GM10248 (cell line): ENCODE data around the gene EXPH5.

Experiments used
- CTCF ChIA-PET: fragments of 300-600 bp; sonication (Branson Sonifier 250); formaldehyde crosslinking; extraction: SDS; loops from one replicate; lab custom pipeline; 2021; ENCODE audit warnings: antibody characterized with exemption; lab: Yijun Ruan, JAX
- POLR2A ChIA-PET: fragments of 350-650 bp; sonication (Branson Sonifier 250); formaldehyde crosslinking; extraction: SDS; loops from one replicate; lab custom pipeline; 2020; ENCODE audit warnings: antibody characterized with exemption; lab: Yijun Ruan, JAX
- DNase-seq: peaks from one replicate; pipeline ENCODE4 v3.0.0; 2012; ENCODE audit errors: extremely low spot score
- TF ChIP-seq, protein P1 (sequence below): IDR thresholded peaks from 2 replicates; pipeline ENCODE4 v1.5.1; 2012; ENCODE audit warnings: mild to moderate bottlenecking, low read depth; ENCODE audit errors: extremely low read depth, missing control alignments, control extremely low read depth

The EXPH5 gene

DNA sequence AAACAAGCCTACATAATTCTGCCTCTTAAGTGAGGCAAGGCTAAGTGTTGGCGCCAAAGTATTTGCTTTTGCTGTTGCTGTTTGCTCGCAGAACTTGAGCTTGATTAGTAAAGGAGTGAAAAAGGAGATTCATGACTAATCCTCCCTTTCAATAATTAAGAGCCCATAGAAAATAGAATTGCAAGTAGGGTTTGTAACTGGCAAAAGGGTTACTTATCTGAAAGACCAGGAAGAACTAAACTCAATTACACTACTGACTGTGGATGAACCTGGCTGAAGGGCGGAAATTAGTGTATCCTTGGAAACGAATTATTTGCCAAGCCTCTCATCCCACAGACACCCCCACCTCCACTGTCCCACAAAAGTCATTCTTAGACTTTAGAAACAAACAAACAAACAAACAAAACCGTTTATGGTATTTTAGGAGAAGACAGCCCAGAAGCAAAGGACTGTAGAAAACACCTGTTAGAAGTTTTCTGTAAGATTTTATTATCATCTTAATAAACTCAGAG lies 411 bp upstream of the EXPH5 start:
- TF ChIP-seq, protein P1, sequence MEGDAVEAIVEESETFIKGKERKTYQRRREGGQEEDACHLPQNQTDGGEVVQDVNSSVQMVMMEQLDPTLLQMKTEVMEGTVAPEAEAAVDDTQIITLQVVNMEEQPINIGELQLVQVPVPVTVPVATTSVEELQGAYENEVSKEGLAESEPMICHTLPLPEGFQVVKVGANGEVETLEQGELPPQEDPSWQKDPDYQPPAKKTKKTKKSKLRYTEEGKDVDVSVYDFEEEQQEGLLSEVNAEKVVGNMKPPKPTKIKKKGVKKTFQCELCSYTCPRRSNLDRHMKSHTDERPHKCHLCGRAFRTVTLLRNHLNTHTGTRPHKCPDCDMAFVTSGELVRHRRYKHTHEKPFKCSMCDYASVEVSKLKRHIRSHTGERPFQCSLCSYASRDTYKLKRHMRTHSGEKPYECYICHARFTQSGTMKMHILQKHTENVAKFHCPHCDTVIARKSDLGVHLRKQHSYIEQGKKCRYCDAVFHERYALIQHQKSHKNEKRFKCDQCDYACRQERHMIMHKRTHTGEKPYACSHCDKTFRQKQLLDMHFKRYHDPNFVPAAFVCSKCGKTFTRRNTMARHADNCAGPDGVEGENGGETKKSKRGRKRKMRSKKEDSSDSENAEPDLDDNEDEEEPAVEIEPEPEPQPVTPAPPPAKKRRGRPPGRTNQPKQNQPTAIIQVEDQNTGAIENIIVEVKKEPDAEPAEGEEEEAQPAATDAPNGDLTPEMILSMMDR = no peak
- ChIA-PET POLR2A (interaction anchor here (0.6 to 1.3 kb wide), 3 partner anchors 14 to 749 kb away, joined by 3 read pairs; no protein-coding TSS in a partner anchor), CTCF (interaction anchor here (0.7 to 2.6 kb wide), 4 partner anchors 8 to 58 kb away, joined by 3 to 12 read pairs (median 4); no protein-coding TSS in a partner anchor)
- no peak for DNase-seq

DNA sequence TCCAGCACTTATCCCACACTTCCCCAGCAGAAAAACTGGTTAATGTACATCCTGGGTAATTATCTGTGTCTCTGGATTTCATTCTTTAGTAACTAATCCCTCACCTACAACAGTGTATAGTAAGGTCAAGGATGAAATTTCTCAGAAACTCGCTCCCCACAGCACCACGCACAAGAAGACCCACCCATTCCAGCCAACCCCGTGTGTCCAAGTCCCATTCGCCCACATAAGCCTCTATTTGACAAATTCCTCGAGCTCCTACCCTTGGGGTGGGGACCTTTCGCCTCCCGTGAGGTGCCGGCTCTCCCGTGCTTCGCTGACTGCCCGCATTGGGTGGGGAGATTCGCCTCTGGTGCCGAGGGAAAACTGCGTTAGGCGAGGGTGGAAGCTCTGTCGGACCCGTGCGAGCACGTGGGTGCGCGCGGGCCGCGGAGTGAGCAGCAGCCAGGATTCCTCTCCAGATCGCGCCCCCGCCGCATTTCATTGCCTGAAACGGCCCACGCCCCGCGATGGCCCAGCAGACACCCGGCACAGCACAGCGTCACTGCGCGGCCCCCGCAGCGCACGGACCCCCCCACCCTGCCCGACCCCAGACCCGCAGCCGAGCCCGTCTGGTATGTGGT lies 866 bp downstream of the EXPH5 start:
- TF ChIP-seq, protein P1 = no peak
- ChIA-PET CTCF (interaction anchor here (1.1 to 2.6 kb wide), 5 partner anchors 9 to 59 kb away, joined by 3 to 12 read pairs (median 3); no protein-coding TSS in a partner anchor), POLR2A (interaction anchor here (0.9 to 1.3 kb wide), 2 partner anchors 12 to 21 kb away, joined by 3 read pairs; no protein-coding TSS in a partner anchor)
- peak; percentile 55 for DNase-seq

DNA sequence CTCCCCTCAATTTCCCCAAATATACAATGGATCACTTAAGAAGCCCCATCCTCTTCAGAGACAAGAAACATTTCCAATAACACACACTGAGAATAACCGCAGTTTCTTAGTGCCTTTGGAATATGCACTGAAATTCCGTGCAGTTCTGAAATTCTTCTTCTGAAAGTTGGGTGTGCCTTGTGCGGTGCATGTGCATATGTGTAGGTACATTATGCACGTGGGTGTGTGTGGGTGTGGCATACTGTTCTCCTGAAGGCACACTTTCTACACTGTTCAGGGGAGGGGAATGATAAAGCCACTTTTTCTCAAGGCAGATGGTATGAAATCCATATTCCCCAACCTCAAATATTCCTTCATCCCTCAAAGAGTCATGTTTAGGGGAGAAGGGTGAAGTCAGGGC lies 1.7 kb downstream of the EXPH5 start:
- no peak for DNase-seq
- CTCF ChIA-PET = no interaction called here
- POLR2A ChIA-PET = no interaction called here
- TF ChIP-seq, protein P1 = no peak

DNA sequence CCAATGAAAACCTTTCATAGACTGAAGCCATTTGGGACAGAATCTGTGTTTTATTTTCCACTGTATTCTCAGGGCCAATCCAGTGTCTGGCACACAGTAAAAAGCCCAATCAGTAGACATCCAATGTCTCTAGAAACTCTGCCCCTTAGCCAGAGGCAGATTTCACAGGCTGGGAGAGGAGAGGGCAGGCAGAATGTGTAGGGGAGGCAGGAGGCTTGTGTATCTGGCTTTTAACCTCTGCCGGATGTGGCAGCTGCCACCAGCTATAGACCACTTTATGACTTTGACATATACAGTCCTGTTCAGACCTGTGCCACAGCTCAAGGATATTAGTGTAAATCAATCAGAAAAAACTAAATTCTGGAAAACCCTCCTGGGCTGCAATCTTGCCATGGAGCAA lies 4.4 kb downstream of the EXPH5 start:
- DNase-seq = no peak
- ChIA-PET CTCF (interaction anchor here (0.6 to 2.6 kb wide), 17 partner anchors 8 to 70 kb away, joined by 3 to 9 read pairs (median 6); no protein-coding TSS in a partner anchor), POLR2A (no interaction called here)
- TF ChIP-seq, protein P1 = no peak

DNA sequence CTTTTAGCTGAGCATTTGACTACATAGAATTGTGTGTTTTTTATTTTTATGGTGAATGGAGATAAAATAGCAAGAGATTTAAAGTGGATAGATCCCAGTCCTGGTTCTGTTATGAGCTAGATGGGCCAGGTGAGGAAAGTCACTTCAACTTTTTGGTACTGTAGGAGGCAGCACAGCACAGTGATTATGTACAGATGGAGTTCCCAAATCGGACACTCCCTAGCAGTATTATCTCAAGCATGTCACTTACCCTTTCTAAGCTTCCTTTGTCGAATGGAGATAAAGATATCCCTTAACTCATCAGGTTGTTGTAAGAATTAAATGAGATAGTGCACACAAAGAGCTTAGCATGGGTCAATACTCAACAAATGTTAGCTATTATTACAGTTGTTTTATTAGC lies 5.3 kb downstream of the EXPH5 start:
- DNase-seq = no peak
- TF ChIP-seq, protein P1 = no peak
- ChIA-PET CTCF (interaction anchor here (0.6 to 2.6 kb wide), 21 partner anchors 8 to 77 kb away, joined by 3 to 9 read pairs (median 4); partner anchors contain the start of gene DDX10), POLR2A (interaction anchor here (0.6 kb wide), 1 partner anchor 1773 kb away, joined by 3 read pairs; no protein-coding TSS in a partner anchor)

DNA sequence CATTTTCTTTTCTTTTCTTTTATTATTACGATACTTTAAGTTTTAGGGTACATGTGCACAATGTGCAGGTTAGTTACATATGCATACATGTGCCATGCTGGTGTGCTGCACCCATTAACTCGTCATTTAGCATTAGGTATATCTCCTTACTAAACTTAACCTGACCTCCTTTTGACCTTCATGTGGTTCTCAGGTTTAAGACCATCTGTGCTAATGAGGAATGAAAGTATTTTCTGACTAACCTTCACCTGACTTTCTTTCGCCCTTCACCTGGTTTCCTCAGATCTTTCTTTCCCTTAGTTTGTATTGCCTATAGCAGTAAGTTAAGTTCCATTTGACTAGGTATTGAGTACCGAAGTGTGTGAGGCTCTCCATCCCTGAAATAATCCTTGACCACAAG lies 6.5 kb downstream of the EXPH5 start:
- TF ChIP-seq, protein P1 = no peak
- CTCF ChIA-PET = interaction anchor here (1.3 to 2.6 kb wide), 2 partner anchors 24 to 34 kb away, joined by 3 to 8 read pairs; no protein-coding TSS in a partner anchor
- DNase-seq = no peak
- POLR2A ChIA-PET = no interaction called here
